GM21360 (cell line): ENCODE results near the gene NR4A3.
"Not testable (repeated sequence)": the region's sequence is repeated elsewhere in the genome, so short reads cannot be mapped to it uniquely, and the experiment has no call there.

Experiments used
- ATAC-seq: cut with Tn5 transposase; IDR thresholded peaks from one replicate; pipeline ENCODE4 v1.9.1; 2021; ENCODE audit warnings: mild to moderate bottlenecking, moderate library complexity; ENCODE audit not compliant: unreplicated experiment

NR4A3 gene

DNA sequence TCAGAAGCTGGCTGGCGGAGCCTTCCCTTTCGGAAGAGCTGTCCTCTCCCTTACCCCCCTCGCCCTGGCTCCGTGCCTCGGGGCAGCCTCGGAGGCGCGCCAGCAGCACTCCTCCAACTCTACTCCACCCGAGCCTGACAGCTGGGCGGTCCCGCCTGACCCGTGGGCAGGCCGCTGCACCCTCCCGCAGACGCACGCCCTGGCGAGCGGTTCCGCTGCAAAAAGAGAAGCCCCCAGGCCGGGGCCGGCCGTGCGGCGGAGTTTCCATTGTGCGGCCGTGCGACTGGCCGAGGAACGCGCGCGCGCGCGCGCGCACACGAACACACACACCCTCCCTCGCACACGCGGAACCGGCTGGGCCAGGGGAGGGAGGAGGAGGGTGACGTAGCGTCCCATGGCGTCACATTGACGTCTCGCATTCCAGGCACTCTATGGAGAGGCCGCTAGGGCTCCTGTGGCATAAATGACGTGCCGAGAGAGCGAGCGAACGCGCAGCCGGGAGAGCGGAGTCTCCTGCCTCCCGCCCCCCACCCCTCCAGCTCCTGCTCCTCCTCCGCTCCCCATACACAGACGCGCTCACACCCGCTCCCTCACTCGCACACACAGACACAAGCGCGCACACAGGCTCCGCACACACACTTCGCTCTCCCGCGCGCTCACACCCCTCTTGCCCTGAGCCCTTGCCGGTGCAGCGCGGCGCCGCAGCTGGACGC lies at the start of gene NR4A3:
Gene NR4A3 (plus strand): TSS at position 490 of the 713 bp plus-strand sequence. CDS start 6,158 bp downstream, outside the sequence.
- peak; percentile 28 for ATAC-seq

DNA sequence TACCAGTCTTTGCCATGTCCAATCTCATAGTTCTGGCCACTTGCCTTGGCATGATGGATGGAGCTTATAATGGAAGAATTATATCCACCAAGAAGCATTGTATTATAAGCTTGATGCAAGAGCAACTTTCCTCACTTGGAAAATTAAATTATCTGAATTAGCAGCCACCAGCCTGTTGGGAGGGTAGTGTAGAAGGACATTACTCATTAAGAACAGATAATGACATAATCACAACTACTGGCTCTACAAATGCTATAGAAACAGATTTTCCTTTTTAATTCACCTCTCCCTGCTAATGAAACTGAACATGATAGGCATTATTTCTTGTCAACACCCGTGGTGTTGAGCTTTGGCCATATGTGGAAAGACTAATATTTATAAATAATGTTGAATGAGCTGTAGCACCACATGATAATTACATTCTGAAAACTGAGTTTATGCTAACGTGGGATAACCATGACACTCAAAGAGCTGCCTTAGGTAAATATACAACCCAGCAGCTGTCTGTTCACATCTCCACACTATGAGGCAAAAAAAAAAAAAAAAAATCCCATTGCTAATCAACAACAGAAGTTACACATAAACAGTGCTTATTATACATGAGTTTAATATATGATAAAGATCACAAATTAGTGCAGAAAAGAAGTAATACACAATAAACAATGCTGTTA lies 48.1 kb upstream of the NR4A3 start:
- ATAC-seq = no peak

DNA sequence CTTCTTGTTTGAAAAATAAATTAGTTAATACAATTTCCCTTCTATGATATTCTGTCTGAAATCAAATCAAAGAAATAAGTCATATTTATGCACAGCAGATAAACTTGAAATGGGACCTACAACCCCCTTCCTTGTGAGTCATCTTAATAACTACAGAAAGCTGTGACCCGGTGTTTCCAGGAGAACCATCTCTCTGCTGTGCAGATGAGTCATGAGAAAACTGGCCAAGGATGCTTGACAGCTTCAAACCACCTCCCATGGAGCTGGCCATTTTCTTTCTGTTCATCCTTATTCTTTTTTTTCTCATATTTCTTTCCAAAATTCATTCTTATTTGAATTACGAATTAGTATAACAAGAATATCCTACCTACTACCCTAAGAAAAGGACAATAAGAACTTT lies 43.4 kb upstream of the NR4A3 start:
- ATAC-seq = no peak

DNA sequence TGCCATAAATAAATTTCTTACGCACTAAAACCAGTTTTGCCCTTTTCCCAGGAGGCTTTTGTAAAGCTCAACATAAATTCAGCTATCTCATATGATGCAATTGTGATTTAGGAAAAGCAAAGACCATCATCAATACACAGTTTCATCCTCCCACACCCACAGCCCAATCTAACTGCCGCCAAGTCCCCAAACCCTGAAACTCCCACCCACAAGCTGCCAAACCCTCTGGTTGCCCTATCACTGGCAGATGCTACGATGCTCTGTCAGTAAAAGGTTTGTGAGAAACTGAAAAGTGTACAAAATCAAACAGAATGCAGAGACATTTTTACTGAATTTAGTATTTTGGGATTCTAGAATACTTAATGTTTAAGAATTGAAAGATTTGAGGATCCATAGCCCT lies 42.8 kb upstream of the NR4A3 start:
- no peak for ATAC-seq

DNA sequence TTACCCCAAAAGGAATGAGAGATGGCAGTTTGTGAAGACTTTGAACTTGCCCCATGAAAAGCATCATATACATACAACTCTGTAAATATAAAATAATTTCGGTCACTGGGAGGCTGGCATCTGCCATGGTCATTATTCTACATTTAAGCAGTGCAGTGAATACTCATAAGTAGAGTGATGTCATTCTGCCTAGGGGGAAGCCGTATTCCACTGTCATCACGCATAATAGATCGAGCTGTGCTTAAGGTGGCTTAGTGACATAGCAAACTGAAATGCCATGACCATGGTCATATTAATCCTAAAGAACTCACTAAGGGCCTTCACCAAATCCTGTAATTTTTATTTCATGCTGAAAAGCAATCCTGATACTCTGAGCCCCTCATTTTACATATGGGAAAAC lies 42.4 kb upstream of the NR4A3 start:
- no peak for ATAC-seq

DNA sequence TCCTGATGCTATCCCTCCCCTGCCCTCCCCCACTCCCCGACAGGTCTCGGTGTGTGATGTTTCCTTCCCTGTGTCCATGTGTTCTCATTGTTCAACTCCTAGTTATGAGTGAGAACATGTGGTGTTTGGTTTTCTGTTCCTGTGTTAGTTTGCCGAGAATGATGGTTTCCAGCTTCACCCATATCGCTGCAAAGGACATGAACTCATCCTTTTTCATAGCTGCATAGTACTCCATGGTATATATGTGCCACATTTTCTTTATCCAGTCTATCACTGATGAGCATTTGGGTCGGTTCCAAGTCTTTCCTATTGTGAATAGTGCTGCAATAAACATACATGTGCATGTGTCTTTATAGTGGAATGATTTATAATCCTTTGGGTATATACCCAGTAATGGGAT lies 39.3 kb upstream of the NR4A3 start:
- ATAC-seq = not testable (repeated sequence)

DNA sequence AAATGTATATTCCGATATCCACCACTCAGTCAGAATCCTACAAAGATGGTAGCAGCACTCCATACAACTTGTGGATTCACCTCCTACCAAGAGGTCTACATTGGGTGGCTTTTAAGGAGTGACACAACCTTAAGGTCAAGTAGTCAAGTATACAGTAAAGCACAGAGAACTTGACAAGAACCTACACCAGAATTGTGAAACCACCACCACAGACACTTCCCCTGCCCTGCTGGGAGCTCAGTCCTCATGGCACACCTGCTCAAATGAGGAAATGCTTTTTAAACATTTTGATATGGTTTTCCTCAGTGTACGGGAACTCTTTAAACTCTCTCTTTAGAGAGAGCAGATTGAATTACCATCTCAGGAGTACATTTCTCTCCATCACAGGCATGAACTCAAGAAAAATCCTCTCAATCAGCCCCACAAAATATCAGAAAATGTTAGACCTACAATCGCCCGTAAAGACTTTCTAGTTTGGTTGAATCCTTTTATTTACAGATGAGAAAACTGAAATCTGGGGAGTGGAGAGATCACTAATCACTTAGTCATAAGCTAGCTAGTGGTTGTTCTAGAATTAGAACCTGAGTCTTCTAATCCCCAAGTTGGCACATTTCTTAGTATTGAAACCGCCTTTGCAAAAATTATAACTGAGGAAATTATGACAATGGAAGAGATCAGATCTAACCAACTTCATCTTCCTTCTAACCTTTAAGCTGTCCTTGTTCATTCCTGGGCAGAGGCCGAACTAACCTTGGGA lies 38.5 kb upstream of the NR4A3 start:
- no peak for ATAC-seq

DNA sequence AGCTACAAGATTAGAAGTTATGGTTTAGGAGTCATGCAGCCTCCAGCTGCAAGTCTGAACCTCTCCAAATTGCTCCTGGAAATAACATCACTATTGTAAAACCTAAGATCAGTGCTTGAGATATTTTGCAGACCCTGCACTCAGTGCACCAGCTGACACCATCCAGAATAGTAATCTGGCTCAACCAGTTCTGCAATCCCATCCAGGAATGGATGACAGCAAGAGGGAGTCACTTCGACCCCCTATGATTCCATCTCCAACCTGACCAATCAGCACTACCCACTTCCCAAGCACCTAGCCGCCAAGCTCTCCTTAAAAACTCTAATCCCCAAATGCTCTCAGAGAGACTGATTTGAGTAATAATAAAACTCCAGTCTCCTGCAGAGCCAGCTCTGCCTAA lies 37.9 kb upstream of the NR4A3 start:
- ATAC-seq = no peak

DNA sequence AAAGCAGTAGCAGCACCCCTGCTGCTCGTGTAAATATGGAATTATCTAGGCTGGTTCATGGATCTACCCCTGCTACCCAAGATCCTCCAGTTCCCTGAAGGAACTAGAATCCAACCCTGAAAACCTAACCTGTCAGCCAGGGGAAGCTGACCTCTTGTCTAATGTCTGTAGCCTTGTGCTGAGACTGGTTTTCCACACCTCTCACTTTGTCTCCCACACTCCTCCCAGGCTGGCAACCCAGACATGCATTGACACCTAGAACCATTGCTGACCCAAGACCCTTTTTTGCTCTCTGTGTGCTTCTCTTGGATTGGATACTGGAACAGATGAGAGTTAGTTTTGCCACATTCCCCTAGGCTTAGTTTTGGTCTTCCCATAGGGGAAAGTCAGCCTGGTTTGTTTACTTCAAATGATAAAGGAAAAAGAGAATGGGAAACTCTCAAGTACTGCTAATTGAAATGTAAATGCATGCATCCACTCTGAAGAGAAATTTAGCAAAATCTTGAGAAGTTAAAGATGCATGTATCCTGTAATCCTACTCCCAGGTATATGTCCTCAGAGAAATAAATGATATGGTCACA lies 36.6 kb upstream of the NR4A3 start:
- no peak for ATAC-seq

DNA sequence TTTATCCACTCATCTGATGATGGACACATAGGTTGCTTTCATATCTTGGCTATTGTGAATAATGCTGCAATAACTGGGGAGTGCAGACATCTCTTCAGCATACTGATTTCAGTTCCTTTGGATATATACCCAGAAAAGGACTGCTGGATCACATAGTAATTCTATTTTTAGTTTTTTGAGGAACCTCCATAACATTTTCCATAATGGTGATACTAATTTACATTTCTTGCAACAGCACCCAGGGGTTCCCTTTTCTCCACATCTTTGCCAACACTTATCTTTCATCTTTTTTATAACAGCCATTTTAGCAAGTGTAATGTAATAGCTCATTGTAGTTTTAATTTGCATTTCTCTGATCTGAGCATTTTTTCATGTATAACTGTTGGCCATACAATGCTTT lies 34.1 kb upstream of the NR4A3 start:
- ATAC-seq = no peak

DNA sequence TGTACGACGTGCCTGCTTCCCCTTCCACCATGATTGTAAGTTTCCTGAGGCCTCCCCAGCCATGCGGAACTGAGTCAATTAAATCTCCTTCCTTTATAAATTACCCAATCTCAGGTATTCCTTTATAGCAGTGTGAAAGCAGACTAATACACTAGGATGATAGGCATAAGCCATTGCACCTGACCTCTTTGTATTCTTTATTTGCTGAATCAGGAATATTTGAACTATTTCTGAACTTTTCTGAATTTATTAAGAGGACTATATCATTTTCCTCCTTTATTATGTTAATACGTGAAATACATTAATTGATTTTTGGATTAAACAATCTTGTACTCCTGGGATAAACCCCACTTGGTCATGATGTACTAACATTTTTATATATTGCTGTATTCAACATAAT lies 28.2 kb upstream of the NR4A3 start:
- ATAC-seq = no peak

DNA sequence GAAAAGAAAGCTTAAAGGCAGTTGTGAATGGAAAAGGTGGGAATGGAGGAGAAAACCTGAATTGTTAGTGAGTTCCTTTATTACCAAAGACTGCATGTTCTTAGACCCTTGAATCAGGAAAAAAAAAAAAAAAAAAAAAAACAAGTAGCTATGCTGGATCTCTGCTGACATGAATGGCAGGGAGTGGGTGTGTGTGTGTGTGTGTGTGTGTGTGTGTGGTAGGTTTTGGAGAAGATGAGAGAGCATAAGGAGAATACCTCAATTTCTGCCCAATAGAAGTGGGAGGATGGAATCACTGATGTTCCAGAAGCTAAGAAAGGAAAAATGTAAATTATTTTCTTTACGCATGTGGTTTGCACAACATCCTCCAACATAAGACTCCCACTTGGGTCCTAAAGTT lies 25.5 kb upstream of the NR4A3 start:
- no peak for ATAC-seq

DNA sequence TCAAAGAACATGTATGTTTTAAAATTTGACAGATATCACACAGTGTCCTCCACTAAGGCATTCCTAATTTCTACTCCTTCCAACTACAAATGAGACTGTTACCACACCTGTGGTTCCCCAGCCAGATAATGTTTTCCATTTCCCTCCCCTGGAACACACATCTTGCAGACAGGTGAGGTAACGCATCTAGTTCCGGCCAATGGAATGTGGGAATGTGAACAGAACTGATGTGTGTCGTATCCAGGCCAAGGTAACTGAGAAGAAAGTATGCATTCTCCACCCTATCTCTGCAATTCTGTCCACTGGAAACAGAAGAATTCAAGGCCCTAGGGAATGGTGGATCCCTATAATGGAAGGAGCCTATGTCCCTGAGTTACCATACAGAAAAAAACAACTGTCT lies 19.9 kb upstream of the NR4A3 start:
- no peak for ATAC-seq

DNA sequence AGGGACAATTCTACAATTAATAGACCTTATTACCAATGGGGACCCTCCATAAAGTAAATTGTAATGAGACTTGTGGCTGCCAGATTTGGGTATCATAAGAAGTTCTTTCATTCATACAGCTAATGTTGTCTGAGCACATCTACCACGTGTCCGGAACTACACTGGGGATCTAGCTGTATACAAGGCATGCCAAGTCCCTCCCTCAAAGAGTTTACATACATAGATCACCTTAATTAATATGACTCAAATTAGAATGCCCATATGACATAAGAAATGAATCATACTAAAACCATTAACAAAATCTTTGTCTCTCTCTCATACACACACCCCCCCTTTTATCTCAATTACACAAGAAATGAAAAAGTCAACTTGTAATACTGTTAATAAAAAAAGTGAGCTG lies 18.0 kb upstream of the NR4A3 start:
- no peak for ATAC-seq

DNA sequence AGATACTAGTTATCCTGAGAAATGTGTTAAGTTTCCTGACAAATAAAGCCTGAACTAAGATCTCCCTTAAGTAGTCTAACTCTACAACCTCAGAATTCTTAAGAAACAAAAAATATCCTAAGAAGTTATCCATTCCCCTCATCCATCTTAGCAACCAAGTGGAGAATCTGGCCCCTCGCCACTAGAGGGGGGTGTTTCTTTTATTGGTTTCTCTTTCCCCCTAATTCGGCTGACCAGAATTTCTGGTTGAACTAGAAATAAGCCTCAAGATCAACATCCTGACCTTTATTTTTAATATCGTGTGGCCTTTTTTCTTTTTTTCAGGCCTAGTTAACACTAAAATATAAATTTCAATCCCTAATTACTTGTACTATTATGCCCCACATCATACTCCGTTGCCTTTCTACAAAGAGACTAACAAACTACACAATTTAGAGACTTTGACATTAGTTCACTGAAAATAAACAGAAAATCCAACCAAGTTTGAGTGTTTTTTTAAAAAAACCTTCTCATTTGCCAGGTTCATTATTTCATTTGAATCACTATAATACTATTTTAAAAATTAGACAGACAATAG lies 14.3 kb upstream of the NR4A3 start:
- ATAC-seq = peak; percentile 49

DNA sequence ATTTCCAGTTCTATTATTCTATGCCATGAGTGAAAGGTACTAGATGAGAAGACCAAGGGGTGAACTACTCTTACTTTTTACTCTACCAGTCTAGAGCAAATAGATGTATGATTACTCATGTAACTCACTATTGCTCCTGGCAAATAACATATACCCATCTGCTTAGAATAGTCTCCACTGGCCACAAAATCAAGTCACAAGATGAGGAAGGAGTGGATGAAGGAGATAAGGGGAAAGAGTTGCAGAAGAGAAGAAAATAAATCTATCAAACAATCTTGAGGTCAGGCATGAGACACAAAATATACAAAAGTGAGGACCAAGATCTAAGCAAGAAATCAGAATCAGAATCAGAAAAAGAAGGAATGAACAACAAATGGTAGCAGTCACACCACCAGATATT lies 13.7 kb upstream of the NR4A3 start:
- no peak for ATAC-seq

DNA sequence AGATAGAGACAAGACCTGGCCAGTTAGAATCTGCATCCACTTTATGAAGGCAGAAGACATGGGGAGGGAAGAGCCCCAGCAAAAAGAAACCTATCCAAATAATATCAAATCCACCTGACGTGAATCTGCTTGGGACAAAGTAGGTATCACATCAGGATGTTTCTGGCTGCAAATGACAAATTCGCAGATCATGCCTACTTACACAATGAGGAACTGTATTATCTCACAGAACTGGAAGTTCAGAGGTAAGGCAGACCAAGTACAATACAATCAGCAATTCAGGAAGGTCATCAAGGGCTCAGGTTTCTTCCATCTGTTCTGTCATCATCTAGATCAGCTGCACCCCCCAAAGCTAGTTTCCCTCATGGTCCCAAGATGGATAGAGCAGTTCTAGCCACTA lies 13.2 kb upstream of the NR4A3 start:
- ATAC-seq = no peak

DNA sequence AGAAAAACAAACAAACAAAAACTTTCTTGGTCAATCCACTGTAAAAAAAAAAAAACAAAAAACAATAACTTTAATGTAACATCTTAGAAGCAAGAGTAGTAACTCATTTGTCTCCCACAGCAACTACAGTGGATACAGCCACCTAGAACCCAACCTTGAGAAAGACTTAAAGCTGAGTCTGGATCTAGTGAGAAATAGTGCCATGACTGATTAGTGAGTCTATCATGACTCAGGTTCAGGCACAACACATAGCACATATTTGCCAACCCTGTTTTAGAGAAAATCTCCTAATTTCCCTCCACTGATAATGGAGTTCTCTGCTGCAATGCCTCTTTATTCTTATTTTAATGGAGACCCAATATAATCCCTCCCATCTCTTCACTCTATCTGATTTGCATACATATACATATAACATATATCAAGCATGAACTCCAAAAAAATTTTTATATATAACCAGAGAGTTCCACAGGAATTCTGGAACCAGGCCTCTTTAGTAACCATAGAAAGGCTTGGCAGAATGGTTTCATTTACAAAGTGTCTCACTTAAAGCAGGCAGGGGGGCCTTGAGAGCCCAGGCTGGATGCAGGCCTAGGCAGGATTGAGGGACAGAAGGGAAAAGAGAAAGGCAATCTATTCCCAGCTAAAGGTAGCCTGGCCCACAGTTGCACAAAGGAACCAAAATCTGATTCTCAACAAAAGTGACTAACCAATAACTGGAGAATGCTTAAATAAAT lies 11.9 kb upstream of the NR4A3 start:
- ATAC-seq = no peak

DNA sequence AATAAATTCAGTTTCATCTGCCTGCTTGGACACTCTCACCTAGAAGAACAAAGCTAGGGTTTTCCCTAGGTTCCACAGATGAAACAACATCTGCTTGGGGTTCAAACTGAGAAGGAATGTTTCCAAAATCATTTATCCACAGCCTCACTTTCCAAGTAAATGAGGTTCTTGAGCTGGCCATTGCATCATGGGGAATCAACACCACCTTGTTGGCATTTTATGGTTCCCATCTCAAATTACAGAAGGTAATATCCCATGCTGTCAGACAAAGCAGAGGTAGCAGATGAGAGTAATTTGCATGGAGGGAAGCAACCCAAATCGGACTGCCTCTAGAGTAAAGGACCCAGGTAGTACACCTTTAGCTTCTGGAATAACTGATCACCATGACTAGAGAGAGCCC lies 10.5 kb upstream of the NR4A3 start:
- ATAC-seq = peak; percentile 15

DNA sequence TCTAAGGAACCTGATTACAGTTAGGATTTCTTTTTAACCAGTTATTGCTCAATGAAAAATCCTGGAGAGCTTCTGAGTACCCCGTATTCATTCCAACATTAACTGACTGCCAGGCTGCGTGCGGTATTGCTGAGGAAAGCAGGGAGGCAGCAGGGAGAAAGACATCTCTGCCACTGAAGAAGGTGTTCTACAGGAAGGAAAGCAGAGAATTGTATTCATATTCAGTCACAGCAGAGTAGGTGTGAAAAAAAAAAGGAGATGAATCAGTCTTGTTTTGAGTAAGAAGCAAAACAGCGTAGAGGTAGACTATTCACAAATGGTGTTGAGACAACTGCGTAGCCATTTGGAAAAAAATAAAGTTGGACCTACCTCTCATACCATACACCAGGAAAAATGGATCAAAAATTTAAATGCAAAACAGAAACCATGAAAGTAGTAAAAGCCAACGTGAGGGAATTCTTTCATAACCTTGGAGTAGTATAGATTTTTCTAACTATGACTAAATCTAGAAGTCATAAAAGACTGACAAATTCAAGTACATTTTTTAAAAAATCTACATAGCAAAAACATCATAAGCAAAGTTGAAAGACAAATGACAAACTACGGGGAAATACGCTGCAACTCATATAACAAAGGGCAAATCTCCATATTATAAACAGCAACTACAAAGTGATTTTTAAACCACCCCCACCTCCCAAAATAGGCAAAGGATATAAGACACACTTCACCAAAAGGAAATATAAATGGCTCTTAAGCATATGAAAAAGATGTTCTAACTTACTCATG lies 9.9 kb upstream of the NR4A3 start:
- peak; percentile 81 for ATAC-seq
